ENCODE data around the gene BANF2.

BANF2 gene

GRCh38 chr20:17652411-17652810, 47.4 kb upstream of the BANF2 start:
- Histone ChIP-seq H3K79me2 (ENCODE audit: insufficient read depth, low read length) (0 out of 2 replicates have a peak, but pooled peaks cover 10% of the 10 kb centered on the region), H3K4me2 (ENCODE audit: insufficient read depth, low read length) (no peak overlapping the region), H3K36me3 (ENCODE audit: insufficient read depth, low read length) (peaks cover 39% of the 10 kb centered on the region), H3K4me1 (ENCODE audit: insufficient read depth, low read length) (no peaks in the 10 kb centered on the region), H3K4me3 (ENCODE audit: low read depth in 1 of 2, low read length in 2 of 2) (no peak overlapping the region), H3K27me3 (ENCODE audit: insufficient read depth, low read length, poor library complexity) (no peaks in the 10 kb centered on the region), H4K20me1 (ENCODE audit: insufficient read depth, low read length) (peaks cover 40% of the 10 kb centered on the region), H3K9ac (ENCODE audit: low read depth, low read length) (no peak overlapping the region), H3K27ac (ENCODE audit: low read length) (no peak overlapping the region), H2AFZ (ENCODE audit: low read depth, low read length) (no peak overlapping the region), H3K9me3 (ENCODE audit: insufficient read depth, low read length, severe bottlenecking) (no peaks in the 10 kb centered on the region)
- ATAC-seq (ENCODE audit: insufficient read depth, low read depth) = no peak
- no peak for TF ChIP-seq EZH2 (IDR thresholded peaks at IDR 0.05; ENCODE audit: borderline replicate concordance, low read depth, low read length, severe bottlenecking)
- no peak for TF ChIP-seq CTCF (IDR thresholded peaks at IDR 0.05; ENCODE audit: borderline replicate concordance, extremely low read depth, low read length, poor library complexity, severe bottlenecking)
- no peak for DNase-seq

- Histone ChIP-seq H3K27ac (ENCODE audit: low read length) (no peak overlapping the region), H4K20me1 (ENCODE audit: insufficient read depth, low read length) (peaks cover 30% of the 10 kb centered on the region), H3K9ac (ENCODE audit: low read depth, low read length) (no peak overlapping the region), H2AFZ (ENCODE audit: low read depth, low read length) (no peak overlapping the region), H3K4me1 (ENCODE audit: insufficient read depth, low read length) (no peaks in the 10 kb centered on the region), H3K9me3 (ENCODE audit: insufficient read depth, low read length, severe bottlenecking) (no peaks in the 10 kb centered on the region), H3K4me2 (ENCODE audit: insufficient read depth, low read length) (no peak overlapping the region), H3K4me3 (ENCODE audit: low read depth in 1 of 2, low read length in 2 of 2) (no peak overlapping the region), H3K36me3 (ENCODE audit: insufficient read depth, low read length) (peaks cover 53% of the 10 kb centered on the region), H3K27me3 (ENCODE audit: insufficient read depth, low read length, poor library complexity) (no peaks in the 10 kb centered on the region), H3K79me2 (ENCODE audit: insufficient read depth, low read length) (0 out of 2 replicates have a peak, but pooled peaks cover 10% of the 10 kb centered on the region)
- no peak for TF ChIP-seq EZH2 (IDR thresholded peaks at IDR 0.05; ENCODE audit: borderline replicate concordance, low read depth, low read length, severe bottlenecking)
- TF ChIP-seq CTCF (IDR thresholded peaks at IDR 0.05; ENCODE audit: borderline replicate concordance, extremely low read depth, low read length, poor library complexity, severe bottlenecking) = no peak
- DNase-seq (no peak), ATAC-seq (ENCODE audit: insufficient read depth, low read depth) (no peak)
Measured at GRCh38 chr20:17653835-17654648, 45.7 kb upstream of the BANF2 start.

GRCh38 chr20:17654649-17655285, 45.0 kb upstream of the BANF2 start:
- Histone ChIP-seq H3K9me3 (ENCODE audit: insufficient read depth, low read length, severe bottlenecking) (no peaks in the 10 kb centered on the region), H3K36me3 (ENCODE audit: insufficient read depth, low read length) (peaks cover 56% of the 10 kb centered on the region), H3K9ac (ENCODE audit: low read depth, low read length) (no peak overlapping the region), H4K20me1 (ENCODE audit: insufficient read depth, low read length) (peaks cover 28% of the 10 kb centered on the region), H3K4me1 (ENCODE audit: insufficient read depth, low read length) (no peaks in the 10 kb centered on the region), H3K4me2 (ENCODE audit: insufficient read depth, low read length) (no peak overlapping the region), H3K79me2 (ENCODE audit: insufficient read depth, low read length) (peaks cover 10% of the 10 kb centered on the region; the same call in 1 of the 2 replicates), H2AFZ (ENCODE audit: low read depth, low read length) (no peak overlapping the region), H3K27ac (ENCODE audit: low read length) (no peak overlapping the region), H3K27me3 (ENCODE audit: insufficient read depth, low read length, poor library complexity) (no peaks in the 10 kb centered on the region), H3K4me3 (ENCODE audit: low read depth in 1 of 2, low read length in 2 of 2) (no peak overlapping the region)
- no peak for DNase-seq
- no peak; the same call in 2 of the 3 replicates for ATAC-seq (ENCODE audit: insufficient read depth, low read depth)
- TF ChIP-seq CTCF (IDR thresholded peaks at IDR 0.05; ENCODE audit: borderline replicate concordance, extremely low read depth, low read length, poor library complexity, severe bottlenecking) (peak; percentile 57), EZH2 (IDR thresholded peaks at IDR 0.05; ENCODE audit: borderline replicate concordance, low read depth, low read length, severe bottlenecking) (no peak)
